K562 (cell line): ENCODE measurements around the gene MYLIP. TPM values are rescaled to one million over a fixed set of nuclear protein-coding genes. Genes with fewer than 3 reads are reported as not detected.
A peak's percentile ranks its signal among the peaks of the same experiment; 100 is the strongest.

Source experiments
- C11orf30 ChIP-seq: fragments of 450-650 bp; IDR thresholded peaks from 2 replicates; pipeline ENCODE4 v1.6.1; 2016; ENCODE audit warnings: low read depth, mild to moderate bottlenecking
- CBX8 ChIP-seq: fragments of 200-600 bp; sonication (generic); IDR thresholded peaks from 2 replicates; pipeline ENCODE4 v1.6.1; 2012; ENCODE audit warnings: borderline replicate concordance, mixed run types, low read depth, mild to moderate bottlenecking, moderate library complexity, mixed read lengths, low read length, control low read depth, inconsistent platforms; ENCODE audit not compliant: poor library complexity, severe bottlenecking; ENCODE audit errors: extremely low read depth
- CHD1 ChIP-seq: fragments of 200-600 bp; sonication (generic); IDR thresholded peaks from one replicate; pipeline ENCODE4 v1.6.1; 2012; ENCODE audit warnings: mild to moderate bottlenecking, moderate library complexity, low read length, inconsistent platforms
- JUND ChIP-seq, 2 experiments: IDR thresholded peaks; 2 replicates in 1 of 2; 3 replicates in 1 of 2; pipeline ENCODE4 v1.6.1; 2011; ENCODE audit warnings: borderline replicate concordance in 2 of 2, low read depth in 2 of 2, low read length in 2 of 2, improper control_type of control experiment in 1 of 2, missing biosample characterization in 1 of 2, missing genetic modification characterization in 1 of 2, missing genetic modification reagents in 1 of 2
- KDM2B ChIP-seq: fragments of 250-450 bp; sonication (Bioruptor Pico); IDR thresholded peaks from 2 replicates; pipeline ENCODE4 v1.8.0; 2021; ENCODE audit warnings: mild to moderate bottlenecking, moderate library complexity
- MCM5 ChIP-seq: fragments of 450-650 bp; IDR thresholded peaks from 2 replicates; pipeline ENCODE4 v1.6.1; 2016; ENCODE audit warnings: low read depth
- MECOM ChIP-seq: fragments of 250-450 bp; sonication (Bioruptor Pico); IDR thresholded peaks from 2 replicates; pipeline ENCODE4 v1.8.0; 2022; ENCODE audit warnings: inconsistent platforms
- OTX1 ChIP-seq: fragments of 450-650 bp; formaldehyde crosslinking; IDR thresholded peaks from 2 replicates; pipeline ENCODE4 v1.4.0; 2022; ENCODE audit warnings: mild to moderate bottlenecking
- PHF20 ChIP-seq: fragments of 450-650 bp; IDR thresholded peaks from 2 replicates; pipeline ENCODE4 v1.6.1; 2018; ENCODE audit not compliant: partially characterized antibody
- SLC30A9 ChIP-seq: fragments of 250-450 bp; sonication (Bioruptor Pico); IDR thresholded peaks from 2 replicates; pipeline ENCODE4 v1.8.0; 2022; ENCODE audit warnings: mild to moderate bottlenecking, moderate library complexity
- SREBF2 ChIP-seq: sonication (generic); formaldehyde crosslinking; IDR thresholded peaks from 2 replicates; pipeline ENCODE4 v1.4.0; 2020; ENCODE audit warnings: mild to moderate bottlenecking, missing genetic modification reagents
- TBP ChIP-seq: optimal IDR thresholded peaks from 2 replicates; pipeline ENCODE3; 2011; ENCODE audit warnings: low read depth, low read length, improper control_type of control experiment
- THAP12 ChIP-seq: fragments of 250-450 bp; sonication (Bioruptor Pico); IDR thresholded peaks from 2 replicates; pipeline ENCODE4 v1.9.0; 2021; ENCODE audit warnings: mild to moderate bottlenecking, inconsistent platforms
- YY1 ChIP-seq, 3 experiments: IDR thresholded peaks; 2 replicates each; pipeline ENCODE4 v1.6.1; 2011; ENCODE audit warnings: low read length in 2 of 3, mild to moderate bottlenecking in 2 of 3, moderate library complexity in 2 of 3, borderline replicate concordance in 1 of 3, control low read depth in 1 of 3, low read depth in 1 of 3; ENCODE audit not compliant: insufficient read depth in 3 of 3, insufficient replicate concordance in 2 of 3, control insufficient read depth in 1 of 3, insufficient read length in 1 of 3; ENCODE audit errors: extremely low read depth in 1 of 3
- ZFX ChIP-seq: sonication (generic); formaldehyde crosslinking; IDR thresholded peaks from 2 replicates; pipeline ENCODE4 v1.8.0; 2022; ENCODE audit warnings: mild to moderate bottlenecking, missing genetic modification reagents, moderate library complexity
- ZHX1 ChIP-seq: fragments of 150-350 bp; conservative IDR thresholded peaks from 2 replicates; pipeline ENCODE4 v1.6.1; 2014; ENCODE audit warnings: low read length
- ZNF316 ChIP-seq: fragments of 450-650 bp; IDR thresholded peaks from 2 replicates; pipeline ENCODE4 v1.6.1; 2016
- ZNF324 ChIP-seq: fragments of 250-450 bp; sonication (Bioruptor Pico); IDR thresholded peaks from 2 replicates; pipeline ENCODE4 v1.4.0; 2020; ENCODE audit warnings: mild to moderate bottlenecking
- polyA plus RNA-seq, 8 experiments: library from polyadenylated mRNA; depleted of rRNA in 4 of 8; stranded (reverse) in 5 of 8; unstranded in 3 of 8; fragments of >200 nt; fragmentation: Nextera tagmentation in 2 of 8; fragmentation: Illumina TruSeq in 1 of 8; extraction: Ambion mirVana in 2 of 8; extraction: Trizol in 1 of 8; gene quantifications; 2 replicates each; pipeline versions ENCODE4 v1.2.1 to v1.2.3, GENCODE V29; 2011 to 2014; ENCODE audit warnings: inconsistent platforms in 1 of 8, missing spikeins in 1 of 8
- total RNA-seq, 7 experiments: library from RNA; depleted of rRNA in 6 of 7; stranded (reverse); fragments of >200 nt in 6 of 7; fragmentation: Illumina TruSeq in 2 of 7; extraction: Trizol in 2 of 7; gene quantifications; 2 replicates each; pipeline versions ENCODE4 v1.2.1 to v1.2.3, GENCODE V29; 2011 to 2021; ENCODE audit warnings: low replicate concordance in 1 of 7
- TF ChIP-seq, protein P1 (sequence below): sonication (generic); formaldehyde crosslinking; IDR thresholded peaks from 2 replicates; pipeline ENCODE4 v1.8.0; 2022; ENCODE audit warnings: mild to moderate bottlenecking, missing genetic modification reagents, borderline replicate concordance

The MYLIP gene
- total and polyA plus RNA-seq, 9 of the 15 experiments (the other 6 are each of a cell fraction or from before 2014, with no cell fraction given): 10.8 to 43.5 (median 31.5) TPM

DNA sequence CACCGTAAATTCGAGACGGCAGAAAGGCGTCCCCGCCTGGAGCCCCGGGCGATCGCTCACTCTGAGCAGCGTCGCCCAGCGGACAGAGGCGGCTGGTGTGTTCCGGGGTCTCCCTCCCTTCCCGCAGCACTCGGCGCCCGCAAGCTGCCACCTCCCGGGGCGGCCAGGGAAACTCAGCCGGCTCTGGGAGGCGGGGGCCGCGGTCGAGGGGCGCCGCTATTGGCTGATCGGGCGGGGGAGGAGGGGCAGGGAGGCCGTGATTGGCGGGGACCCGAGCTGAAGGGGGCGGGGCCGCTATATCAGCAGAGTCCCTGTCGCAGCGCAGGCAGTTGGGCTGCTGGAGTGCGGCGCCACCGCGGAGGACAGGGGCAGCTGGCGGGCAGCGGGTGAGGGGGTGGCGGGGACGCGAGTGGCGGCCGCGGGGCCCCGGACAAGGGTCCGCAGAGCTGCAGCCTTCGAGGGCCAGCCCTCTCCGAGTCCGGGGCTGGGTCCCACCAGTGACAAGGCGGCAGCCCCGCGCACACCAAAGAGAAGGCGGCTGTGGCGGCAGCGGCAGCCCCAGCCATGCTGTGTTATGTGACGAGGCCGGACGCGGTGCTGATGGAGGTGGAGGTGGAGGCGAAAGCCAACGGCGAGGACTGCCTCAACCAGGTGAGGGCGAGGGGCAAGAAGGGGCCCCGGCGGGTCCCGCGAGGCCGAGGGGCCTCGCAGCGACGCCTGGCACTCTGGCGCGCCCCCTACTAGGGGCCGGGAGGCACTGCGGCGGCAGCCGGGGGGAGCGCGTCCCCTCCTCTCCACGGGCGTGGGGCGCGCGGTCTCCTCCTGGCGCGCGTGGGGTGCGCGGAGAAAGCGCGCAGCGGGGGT lies at the start of gene MYLIP (continued):
- TF ChIP-seq ZFX (CRISPR knock-in tag) (peak; percentile 81), C11orf30 (no peak), MCM5 (no peak), THAP12 (CRISPR knock-in tag) (peak; percentile 96), OTX1 (CRISPR knock-in tag) (peak; percentile 98), SLC30A9 (CRISPR knock-in tag) (no peak), KDM2B (CRISPR knock-in tag) (peak; percentile 91), TBP (peak; percentile 99), CBX8 (no peak), ZNF324 (CRISPR knock-in tag) (0 out of 2 replicates have a peak, but pooled peaks have one; percentile 52), YY1 (IDR thresholded peaks at IDR 0.05; ENCODE audit: borderline replicate concordance in 1 of 3, control insufficient read depth in 1 of 3, extremely low read depth in 1 of 3, insufficient read depth in 3 of 3, insufficient read length in 1 of 3, insufficient replicate concordance in 2 of 3, low read depth in 1 of 3, low read length in 2 of 3) (peak in 2 of 3 experiments; percentile 78), PHF20 (peak; percentile 62), ZNF316 (peak; percentile 23; the same call in 1 of the 2 replicates), SREBF2 (CRISPR knock-in tag) (no peak), JUND (IDR thresholded peaks at IDR 0.05; ENCODE audit: borderline replicate concordance, low read depth, low read length) (peak; percentile 61), JUND (tag; IDR thresholded peaks at IDR 0.05; ENCODE audit: borderline replicate concordance, low read depth, low read length) (no peak; the same call in 2 of the 3 replicates), ZHX1 (no peak; the same call in 1 of the 2 replicates), MECOM (no peak), CHD1 (no peak)
- TF ChIP-seq, protein P1, sequence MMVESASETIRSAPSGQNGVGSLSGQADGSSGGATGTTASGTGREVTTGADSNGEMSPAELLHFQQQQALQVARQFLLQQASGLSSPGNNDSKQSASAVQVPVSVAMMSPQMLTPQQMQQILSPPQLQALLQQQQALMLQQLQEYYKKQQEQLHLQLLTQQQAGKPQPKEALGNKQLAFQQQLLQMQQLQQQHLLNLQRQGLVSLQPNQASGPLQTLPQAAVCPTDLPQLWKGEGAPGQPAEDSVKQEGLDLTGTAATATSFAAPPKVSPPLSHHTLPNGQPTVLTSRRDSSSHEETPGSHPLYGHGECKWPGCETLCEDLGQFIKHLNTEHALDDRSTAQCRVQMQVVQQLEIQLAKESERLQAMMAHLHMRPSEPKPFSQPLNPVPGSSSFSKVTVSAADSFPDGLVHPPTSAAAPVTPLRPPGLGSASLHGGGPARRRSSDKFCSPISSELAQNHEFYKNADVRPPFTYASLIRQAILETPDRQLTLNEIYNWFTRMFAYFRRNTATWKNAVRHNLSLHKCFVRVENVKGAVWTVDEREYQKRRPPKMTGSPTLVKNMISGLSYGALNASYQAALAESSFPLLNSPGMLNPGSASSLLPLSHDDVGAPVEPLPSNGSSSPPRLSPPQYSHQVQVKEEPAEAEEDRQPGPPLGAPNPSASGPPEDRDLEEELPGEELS (CRISPR knock-in tag): peak; percentile 30
